C4-2B (cell line): ENCODE measurements around the gene GLI1.
"Not testable (repeated sequence)": the region's sequence is repeated elsewhere in the genome, so short reads cannot be mapped to it uniquely, and the experiment has no call there.

ENCODE experiments used
- ZFX ChIP-seq: fragments of 450-650 bp; IDR thresholded peaks from 2 replicates; pipeline ENCODE4 v1.6.1; 2017
- TF ChIP-seq, protein P1 (sequence below): fragments of 450-650 bp; conservative IDR thresholded peaks from 2 replicates; pipeline ENCODE4 v1.5.1; 2017; ENCODE audit warnings: mild to moderate bottlenecking

DNA sequence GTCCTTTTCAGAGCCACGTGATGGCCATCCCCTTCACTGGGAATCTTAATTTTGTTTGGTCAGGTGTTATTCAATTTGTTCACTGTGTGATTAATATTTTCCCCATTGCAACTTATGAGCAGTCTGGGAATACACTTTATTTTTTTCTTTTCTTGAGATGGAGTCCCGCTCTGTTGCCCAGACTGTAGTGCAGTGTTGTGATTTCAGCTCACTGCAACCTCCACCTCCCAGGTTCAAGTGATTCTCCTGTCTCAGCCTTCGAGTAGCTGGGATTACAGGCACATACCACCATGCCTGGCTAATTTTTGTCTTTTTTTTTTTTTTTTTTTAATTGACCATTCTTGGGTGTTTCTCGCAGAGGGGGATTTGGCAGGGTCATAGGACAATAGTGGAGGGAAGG is 47.0 kb downstream of the GLI1 start:
- TF ChIP-seq, protein P1, sequence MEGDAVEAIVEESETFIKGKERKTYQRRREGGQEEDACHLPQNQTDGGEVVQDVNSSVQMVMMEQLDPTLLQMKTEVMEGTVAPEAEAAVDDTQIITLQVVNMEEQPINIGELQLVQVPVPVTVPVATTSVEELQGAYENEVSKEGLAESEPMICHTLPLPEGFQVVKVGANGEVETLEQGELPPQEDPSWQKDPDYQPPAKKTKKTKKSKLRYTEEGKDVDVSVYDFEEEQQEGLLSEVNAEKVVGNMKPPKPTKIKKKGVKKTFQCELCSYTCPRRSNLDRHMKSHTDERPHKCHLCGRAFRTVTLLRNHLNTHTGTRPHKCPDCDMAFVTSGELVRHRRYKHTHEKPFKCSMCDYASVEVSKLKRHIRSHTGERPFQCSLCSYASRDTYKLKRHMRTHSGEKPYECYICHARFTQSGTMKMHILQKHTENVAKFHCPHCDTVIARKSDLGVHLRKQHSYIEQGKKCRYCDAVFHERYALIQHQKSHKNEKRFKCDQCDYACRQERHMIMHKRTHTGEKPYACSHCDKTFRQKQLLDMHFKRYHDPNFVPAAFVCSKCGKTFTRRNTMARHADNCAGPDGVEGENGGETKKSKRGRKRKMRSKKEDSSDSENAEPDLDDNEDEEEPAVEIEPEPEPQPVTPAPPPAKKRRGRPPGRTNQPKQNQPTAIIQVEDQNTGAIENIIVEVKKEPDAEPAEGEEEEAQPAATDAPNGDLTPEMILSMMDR = not testable (repeated sequence)
- TF ChIP-seq ZFX = not testable (repeated sequence)
